HG03280 (cell line): ENCODE measurements around the gene MEOX1.

Experiments
- ATAC-seq: cut with Tn5 transposase; IDR thresholded peaks from one replicate; pipeline ENCODE4 v1.9.1; 2021; ENCODE audit warnings: mild to moderate bottlenecking, moderate library complexity; ENCODE audit not compliant: unreplicated experiment

MEOX1 gene

DNA sequence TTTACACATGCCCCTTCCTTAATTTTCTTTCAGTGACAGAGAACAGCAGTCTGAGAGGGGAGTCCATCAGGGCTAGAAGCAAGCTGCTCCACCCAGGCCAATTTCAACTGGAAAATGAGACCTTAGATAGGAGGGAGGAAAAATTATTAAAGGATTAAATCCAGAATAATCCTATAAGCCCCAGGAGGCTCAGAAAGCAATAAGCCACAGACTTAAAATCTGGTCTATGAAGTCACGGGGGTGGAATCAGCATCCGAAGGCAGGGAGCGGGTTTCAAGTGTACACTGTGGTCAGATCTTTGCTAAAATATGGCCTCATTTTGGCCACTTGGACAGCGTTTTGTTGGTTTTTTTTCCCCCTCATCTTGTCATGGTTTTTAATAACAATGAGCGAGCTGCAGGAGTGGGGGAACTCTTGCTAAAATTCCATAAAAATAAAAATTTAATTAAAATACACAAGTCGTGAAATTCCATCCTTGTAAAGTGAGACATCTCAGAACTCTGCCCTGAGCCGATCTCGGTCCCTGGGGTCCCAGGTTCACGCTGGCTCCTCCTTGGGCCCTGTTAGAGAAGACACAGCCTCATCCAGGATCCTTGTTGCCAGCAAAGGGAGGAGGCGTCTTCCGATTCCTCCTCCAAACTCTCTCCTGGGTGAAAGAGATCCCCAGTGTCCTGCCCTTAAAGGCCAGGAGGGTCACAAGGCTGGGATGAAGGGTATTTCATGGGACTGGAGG is 63.9 kb downstream of the MEOX1 start:
- ATAC-seq: no peak

DNA sequence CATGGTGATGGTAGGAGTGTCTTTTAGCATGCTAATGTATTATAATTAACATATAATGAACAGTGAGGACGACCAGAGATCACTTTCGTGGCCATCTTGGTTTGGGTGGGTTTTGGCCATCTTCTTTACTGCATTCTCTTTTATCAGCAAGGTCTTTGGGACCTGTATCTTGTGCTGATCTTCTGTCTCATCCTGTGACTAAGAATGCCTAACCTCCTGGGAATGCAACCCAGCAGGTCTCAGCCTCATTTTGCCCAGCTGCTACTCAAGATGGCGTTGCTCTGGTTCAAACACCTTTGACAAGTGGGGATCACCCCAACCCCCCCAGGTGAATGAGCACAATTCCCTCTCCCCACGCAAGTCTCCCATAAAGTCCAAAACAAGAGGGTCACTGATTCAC is 66.3 kb downstream of the MEOX1 start:
- no peak for ATAC-seq

DNA sequence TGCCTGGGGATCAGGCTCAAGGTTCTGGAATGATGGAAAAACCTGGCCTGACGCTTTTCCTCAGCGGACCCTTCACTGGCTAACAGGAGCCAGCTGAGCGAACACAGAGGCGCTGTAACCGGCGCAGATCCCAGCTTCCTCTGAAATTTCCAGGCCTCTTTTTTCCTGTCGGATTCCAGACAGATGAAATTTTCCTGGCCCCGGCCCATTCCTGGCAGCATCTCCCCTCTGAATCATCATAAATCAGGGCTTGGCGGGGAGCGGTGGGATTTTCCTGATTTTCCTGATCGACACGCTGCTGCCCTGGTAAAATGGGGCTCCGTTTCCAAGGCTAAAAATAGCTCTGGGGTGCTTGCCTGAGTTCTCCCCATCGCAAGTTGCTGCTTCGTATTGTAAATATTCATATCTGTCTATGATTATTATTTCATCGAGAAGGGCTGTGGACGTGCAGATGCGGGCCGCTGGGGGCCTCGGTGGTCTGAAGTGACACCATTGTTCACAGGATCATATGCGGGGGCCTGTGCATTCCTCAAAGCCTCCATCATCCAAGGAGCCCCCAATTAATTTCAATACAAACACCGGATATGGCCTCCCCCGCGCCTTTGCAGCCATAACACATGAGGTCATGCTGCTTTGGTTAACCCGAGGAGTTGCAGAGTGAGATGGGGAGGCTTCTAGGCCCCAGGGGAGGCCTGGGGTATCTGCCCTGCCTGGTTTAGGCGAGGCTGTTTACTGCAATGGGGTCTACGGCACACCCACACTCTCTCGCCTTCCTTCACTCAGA is 69.8 kb downstream of the MEOX1 start:
- no peak for ATAC-seq

DNA sequence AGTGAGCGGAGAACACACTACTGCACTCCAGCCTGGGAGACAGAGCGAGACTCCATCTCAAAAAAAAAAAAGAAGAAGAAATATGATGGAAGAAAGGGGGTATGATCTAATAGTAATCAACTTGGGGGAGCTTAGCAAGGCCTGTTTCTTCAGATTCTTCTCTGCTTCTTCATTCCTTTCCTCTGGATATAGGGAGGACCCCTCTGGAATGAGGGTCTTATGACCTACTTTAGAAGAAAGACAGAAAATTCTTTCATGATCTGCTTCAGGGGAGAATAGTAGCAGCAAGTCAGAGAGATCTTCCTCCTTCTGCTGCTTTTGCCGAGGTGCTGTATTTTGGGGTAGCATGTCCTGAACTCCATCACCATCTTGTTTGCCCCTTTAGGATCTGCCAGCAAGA is 70.7 kb downstream of the MEOX1 start:
- no peak for ATAC-seq
